NCI-H187 (cell line): ENCODE measurements around the gene ZNF438.
"Not testable (repeated sequence)": the region's sequence is repeated elsewhere in the genome, so short reads cannot be mapped to it uniquely, and the experiment has no call there.

ENCODE experiments used
- DNase-seq, 2 experiments: peaks; one replicate each; lab custom pipeline; 2025; lab: John Stamatoyannopoulos, UW

ZNF438 gene

GRCh38 chr10:30803058-30803457 lies 228.6 kb downstream of the ZNF438 start:
- DNase-seq = no peak

DNA sequence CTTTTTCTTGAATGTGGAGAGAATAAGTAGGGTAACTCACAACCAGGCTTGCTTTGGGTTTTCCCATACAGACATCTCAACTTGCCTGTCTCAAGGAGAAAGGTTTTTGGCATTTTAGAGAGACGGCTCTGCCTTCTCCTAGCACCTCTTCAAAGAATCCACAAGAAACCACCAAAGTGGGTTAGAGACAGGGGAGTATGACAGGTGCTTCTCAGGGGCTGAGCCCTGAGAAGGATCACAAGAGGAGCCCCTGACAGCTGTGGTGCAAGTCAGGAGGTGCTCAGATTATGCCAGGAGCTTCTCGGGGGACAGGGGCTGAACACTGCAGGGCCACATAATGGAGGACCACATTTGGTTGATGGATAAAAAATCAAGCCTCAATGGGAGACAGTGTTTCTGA lies 231.3 kb downstream of the ZNF438 start:
- no peak for DNase-seq

DNA sequence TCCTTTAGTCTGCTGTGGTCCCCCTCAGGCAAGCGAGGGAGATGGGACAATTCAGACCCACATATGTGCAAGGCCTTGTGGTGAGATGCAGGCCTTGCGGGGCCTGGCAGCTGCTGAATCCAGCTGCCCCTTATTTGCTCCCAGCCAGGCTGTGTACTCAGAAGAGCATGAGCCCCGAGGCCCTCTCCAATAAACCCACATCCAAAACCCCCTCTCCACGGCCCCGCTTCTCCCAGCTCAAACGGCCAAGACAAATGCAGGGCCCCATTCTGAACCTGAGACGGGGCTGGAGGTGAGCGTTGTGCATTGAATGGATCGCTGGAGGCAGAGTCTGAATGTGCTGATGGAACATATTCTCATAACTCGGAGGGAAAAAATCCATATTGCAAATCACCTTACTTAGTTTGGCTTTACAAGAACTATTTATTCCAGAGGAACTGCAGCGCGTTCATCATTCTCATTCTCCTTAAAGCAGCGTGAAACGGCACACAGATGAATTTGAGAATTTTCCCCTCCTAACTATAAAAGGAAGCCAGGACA lies 232.9 kb downstream of the ZNF438 start:
- DNase-seq = no peak

- DNase-seq = not testable (repeated sequence)
Measured at GRCh38 chr10:30795024-30795423, 236.6 kb downstream of the ZNF438 start.
